ENCODE data around the gene MLLT3. TPM values are rescaled to one million over a fixed set of nuclear protein-coding genes. Genes with fewer than 3 reads are reported as not detected.

Gene MLLT3
- total RNA-seq, 4 donors from 2014 or later, result 10.2 to 15.3 (median 14.5) TPM

- DNase-seq (ENCODE audit: low spot score in 2 of 2), result no peak
- Histone ChIP-seq H3K27ac (no peak overlapping the region), H3K4me3 (no peak overlapping the region), H3K9me3 (no peaks in the 10 kb centered on the region), H3K36me3 (no peaks in the 10 kb centered on the region), H3K27me3 (no peaks in the 10 kb centered on the region), H3K4me1 (peaks cover 0 to 39% (median 8%) of the 10 kb centered on the region in 4 donors)
- no peak for TF ChIP-seq POLR2A (IDR thresholded peaks at IDR 0.05)
- TF ChIP-seq EP300 (IDR thresholded peaks at IDR 0.05), result no peak
- no peak for TF ChIP-seq CTCF (IDR thresholded peaks at IDR 0.05)
- WGBS, 2 donors, result 82 to 83% methylated on average over 2 of the region's 2 CpGs
Observed at GRCh38 chr9:20616808-20617207, 5.5 kb downstream of the MLLT3 start.

- no peaks in the 10 kb centered on the region for H3K27me3 ChIP-seq
- WGBS, 2 donors, result 95 to 100% methylated on average over 2 of the region's 2 CpGs
- DNase-seq (ENCODE audit: low spot score in 2 of 2), result no peak
- no peaks in the 10 kb centered on the region for H3K9me3 ChIP-seq
- H3K4me3 ChIP-seq, result no peak overlapping the region
- TF ChIP-seq EP300 (IDR thresholded peaks at IDR 0.05) (no peak), CTCF (IDR thresholded peaks at IDR 0.05) (no peak), POLR2A (IDR thresholded peaks at IDR 0.05) (no peak)
- no peaks in the 10 kb centered on the region for H3K36me3 ChIP-seq
- H3K27ac ChIP-seq, result no peak overlapping the region
- H3K4me1 ChIP-seq, result peaks cover 0 to 42% (median 7%) of the 10 kb centered on the region in 4 donors
Observed at GRCh38 chr9:20614602-20615216, 7.6 kb downstream of the MLLT3 start.

GRCh38 chr9:20611691-20612287 lies 10.5 kb downstream of the MLLT3 start:
- no peaks in the 10 kb centered on the region for H3K9me3 ChIP-seq
- peaks cover 0 to 16% (median under 1%) of the 10 kb centered on the region in 4 donors for H3K4me1 ChIP-seq
- H3K27me3 ChIP-seq, result no peaks in the 10 kb centered on the region
- no peak overlapping the region for H3K4me3 ChIP-seq
- no peak for DNase-seq (ENCODE audit: low spot score in 2 of 2)
- no peaks in the 10 kb centered on the region for H3K36me3 ChIP-seq
- H3K27ac ChIP-seq, result no peak overlapping the region
- WGBS, 2 donors, result 80 to 86% methylated on average over 3 of the region's 3 CpGs
- TF ChIP-seq EP300 (IDR thresholded peaks at IDR 0.05) (no peak), POLR2A (IDR thresholded peaks at IDR 0.05) (no peak), CTCF (IDR thresholded peaks at IDR 0.05) (peak in 2 of 5 experiments; percentile 16 to 30)

- no peaks in the 10 kb centered on the region for H3K27me3 ChIP-seq
- 62 to 82% methylated on average over 2 of the region's 2 CpGs for WGBS, 2 donors
- peaks cover 0 to 23% (median 2%) of the 10 kb centered on the region in 4 donors for H3K4me1 ChIP-seq
- H3K36me3 ChIP-seq, result no peaks in the 10 kb centered on the region
- no peaks in the 10 kb centered on the region for H3K9me3 ChIP-seq
- H3K27ac ChIP-seq, result no peak overlapping the region
- H3K4me3 ChIP-seq, result no peak overlapping the region
- no peak for DNase-seq (ENCODE audit: low spot score in 2 of 2)
- TF ChIP-seq CTCF (IDR thresholded peaks at IDR 0.05) (no peak), POLR2A (IDR thresholded peaks at IDR 0.05) (no peak), EP300 (IDR thresholded peaks at IDR 0.05) (no peak)
Observed at GRCh38 chr9:20610591-20610990, 11.7 kb downstream of the MLLT3 start.

DNA sequence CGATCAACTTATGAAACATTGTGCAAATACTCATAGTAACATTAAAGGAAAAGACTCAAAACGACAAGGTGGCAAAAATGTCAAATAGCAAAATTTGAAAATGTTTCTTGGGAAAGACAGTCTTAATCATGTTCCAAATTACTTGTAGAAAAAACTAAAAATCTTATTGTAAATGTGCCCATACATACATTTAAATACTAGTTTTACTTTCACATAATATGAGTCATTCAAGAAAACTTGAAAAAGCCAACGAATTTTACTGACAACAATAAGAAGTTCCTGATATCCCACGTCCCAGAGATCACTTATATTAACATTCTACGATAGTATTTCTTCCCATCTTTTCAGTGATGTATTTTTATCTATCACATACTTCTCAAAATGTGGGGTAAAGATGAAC lies 13.7 kb downstream of the MLLT3 start:
- no peak for DNase-seq (ENCODE audit: low spot score in 2 of 2)
- H3K27ac ChIP-seq, result no peak overlapping the region
- no peak overlapping the region for H3K4me3 ChIP-seq
- no peaks in the 10 kb centered on the region for H3K9me3 ChIP-seq
- 86 to 90% methylated on average over 5 of the region's 5 CpGs for WGBS, 2 donors
- no peaks in the 10 kb centered on the region for H3K27me3 ChIP-seq
- peaks cover 0 to 39% (median 2%) of the 10 kb centered on the region in 4 donors for H3K4me1 ChIP-seq
- H3K36me3 ChIP-seq, result no peaks in the 10 kb centered on the region
- TF ChIP-seq EP300 (IDR thresholded peaks at IDR 0.05) (no peak), CTCF (IDR thresholded peaks at IDR 0.05) (no peak), POLR2A (IDR thresholded peaks at IDR 0.05) (no peak)
